SU-DHL-6 (cell line): ENCODE results near the gene MINPP1.

Experiments
- EZH2phosphoT487 ChIP-seq: fragments of 200-600 bp; sonication (generic), shearing (Covaris generic); conservative IDR thresholded peaks from 2 replicates; pipeline ENCODE4 v1.6.1; 2018; ENCODE audit warnings: mild to moderate bottlenecking, antibody characterized with exemption, low read length, moderate library complexity, mixed read lengths
- TF ChIP-seq, protein P1 (sequence below): fragments of 200-600 bp; sonication (generic); IDR thresholded peaks from one replicate; pipeline ENCODE4 v1.5.1; 2017; ENCODE audit warnings: antibody characterized with exemption, mild to moderate bottlenecking, low read length, moderate library complexity; ENCODE audit not compliant: insufficient read depth, poor library complexity, severe bottlenecking

DNA sequence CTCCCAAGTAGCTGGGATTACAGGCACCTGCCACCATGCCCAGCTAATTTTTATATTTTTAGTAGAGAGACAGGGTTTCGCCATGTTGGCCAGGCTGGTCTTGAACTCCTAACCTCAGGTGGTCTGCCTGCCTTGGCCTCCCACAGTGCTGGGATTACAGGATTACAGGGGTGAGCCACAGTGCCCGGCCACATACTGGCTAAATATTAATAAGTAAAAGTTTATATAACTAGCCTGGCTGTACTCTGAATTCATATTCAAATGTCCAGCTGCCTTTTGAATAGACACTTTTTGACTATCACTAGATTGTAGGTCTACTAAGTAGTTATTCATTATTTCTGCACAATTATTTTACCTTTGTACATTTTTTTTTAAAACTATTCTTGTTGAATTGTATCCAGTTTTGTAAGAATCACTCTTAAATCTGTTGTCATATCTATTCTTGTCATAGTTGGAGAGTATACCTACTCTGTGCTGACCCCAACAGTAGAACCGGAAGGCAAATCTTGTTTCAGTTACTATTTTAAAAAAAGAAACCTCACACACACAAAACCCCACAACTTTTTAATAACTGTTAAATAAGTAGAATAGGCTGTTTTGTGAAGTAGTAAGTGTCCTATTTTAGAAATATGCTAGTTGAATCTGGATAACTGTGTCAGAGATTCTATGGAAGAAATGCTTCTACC lies 29.6 kb downstream of the MINPP1 start:
- TF ChIP-seq, protein P1, sequence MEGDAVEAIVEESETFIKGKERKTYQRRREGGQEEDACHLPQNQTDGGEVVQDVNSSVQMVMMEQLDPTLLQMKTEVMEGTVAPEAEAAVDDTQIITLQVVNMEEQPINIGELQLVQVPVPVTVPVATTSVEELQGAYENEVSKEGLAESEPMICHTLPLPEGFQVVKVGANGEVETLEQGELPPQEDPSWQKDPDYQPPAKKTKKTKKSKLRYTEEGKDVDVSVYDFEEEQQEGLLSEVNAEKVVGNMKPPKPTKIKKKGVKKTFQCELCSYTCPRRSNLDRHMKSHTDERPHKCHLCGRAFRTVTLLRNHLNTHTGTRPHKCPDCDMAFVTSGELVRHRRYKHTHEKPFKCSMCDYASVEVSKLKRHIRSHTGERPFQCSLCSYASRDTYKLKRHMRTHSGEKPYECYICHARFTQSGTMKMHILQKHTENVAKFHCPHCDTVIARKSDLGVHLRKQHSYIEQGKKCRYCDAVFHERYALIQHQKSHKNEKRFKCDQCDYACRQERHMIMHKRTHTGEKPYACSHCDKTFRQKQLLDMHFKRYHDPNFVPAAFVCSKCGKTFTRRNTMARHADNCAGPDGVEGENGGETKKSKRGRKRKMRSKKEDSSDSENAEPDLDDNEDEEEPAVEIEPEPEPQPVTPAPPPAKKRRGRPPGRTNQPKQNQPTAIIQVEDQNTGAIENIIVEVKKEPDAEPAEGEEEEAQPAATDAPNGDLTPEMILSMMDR, result no peak
- no peak for TF ChIP-seq EZH2phosphoT487
